HUDEP-2 (cell line): Measurements from ENCODE around the gene SAMM50.

Experiments
- DNase-seq, 76 experiments: peaks; one replicate each; lab custom pipeline; 2025; ENCODE audit not compliant: unreplicated experiment in 76 of 76; lab: John Stamatoyannopoulos, UW

Gene SAMM50

DNA sequence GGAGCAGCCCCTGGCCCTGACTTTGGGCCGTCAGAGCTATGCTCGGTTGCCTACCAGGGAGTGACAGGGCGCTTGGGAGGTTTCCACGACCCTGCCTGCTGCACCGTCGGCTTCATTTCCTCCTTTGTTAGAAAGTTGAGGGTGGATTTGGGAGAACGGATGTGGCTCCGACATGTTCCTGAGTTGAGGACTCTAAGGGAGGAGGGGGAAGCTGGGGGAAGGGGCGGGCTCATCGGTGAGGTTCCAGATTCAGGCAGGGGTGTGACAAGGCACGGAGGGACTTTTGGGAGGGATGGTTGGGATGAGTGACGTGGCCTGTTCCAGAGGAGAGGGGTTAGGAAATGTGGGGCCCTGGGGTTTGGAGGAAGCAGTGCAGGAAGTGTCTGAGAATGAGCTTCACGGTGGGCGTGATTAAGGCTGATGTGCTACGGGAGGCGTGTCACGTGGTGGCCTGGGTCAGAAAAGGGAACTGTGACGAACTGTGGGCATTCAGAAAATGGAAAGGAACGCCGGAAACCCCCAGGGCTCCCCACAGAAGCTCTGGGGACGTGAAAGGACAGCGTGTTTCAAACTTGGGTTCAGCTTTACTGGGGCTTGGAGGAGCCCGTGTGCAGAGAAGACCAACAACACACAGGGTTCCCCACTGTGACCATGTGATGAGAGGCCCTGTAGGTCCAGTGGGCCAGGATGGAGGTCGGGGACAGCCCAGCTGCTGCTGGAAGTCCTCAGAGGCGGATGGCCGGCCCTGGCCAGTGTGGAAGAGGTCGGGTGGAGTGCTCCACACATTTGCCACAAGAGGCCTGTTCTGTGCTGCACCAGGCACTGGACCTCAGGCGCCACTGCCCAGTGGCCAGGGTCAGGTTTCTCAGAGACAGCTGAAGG lies 71.6 kb downstream of the SAMM50 start:
- DNase-seq: peak in 58 of 76 experiments; percentile 10 to 83 (median 52)

DNA sequence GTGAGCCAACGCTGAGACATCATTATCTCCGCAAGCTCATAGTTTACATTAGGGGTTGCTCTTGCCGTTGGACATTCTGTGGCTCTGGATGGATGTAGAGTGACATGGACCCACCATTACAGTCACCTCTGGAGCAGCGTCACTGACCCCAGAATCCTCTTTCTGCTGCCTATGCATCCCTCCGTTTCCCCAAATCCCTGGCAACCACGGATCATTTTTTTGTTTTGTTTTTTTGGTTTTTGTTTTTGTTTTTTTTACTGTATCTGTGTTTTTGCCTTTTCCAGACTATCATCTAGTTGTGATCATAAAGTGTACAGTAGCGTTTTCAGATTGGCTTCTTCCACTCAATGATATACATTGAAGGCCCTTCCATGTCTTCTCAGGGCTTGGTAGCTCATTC lies 72.8 kb downstream of the SAMM50 start:
- no peak for DNase-seq

GRCh38 chr22:44029069-44029468 lies 73.8 kb downstream of the SAMM50 start:
- no peak for DNase-seq

DNA sequence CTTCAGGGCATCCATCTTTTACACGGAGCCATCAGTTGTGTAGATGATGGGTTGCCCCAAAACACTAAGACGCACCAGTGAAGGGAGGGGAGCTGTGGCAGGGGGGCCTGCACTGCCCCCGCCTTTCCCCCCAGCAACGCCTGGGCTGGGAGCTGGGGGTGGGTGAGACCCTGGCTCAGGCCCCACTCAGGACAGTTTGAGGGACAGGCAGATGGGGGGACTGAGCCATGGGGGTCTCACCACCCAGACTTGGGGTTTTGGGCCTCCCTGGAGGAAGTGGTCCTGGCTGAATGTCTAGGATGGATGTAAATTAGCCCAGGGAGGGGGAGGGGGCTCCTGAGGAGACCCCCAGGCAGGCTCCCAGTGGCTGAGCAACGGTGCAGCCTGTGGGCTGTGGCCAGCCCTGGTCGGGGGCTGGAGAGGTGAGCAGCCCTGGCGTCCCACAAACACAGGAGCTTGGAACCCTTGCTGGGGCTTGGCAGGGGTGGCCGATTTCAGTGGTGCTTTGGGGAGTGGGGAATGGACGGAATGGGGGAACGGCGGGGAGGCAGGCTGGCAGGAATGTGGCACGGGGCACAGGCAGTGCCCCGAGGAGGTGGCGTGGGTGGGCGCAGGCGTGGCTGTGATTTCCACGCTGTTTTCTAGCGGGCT lies 74.9 kb downstream of the SAMM50 start:
- DNase-seq: no peak

- DNase-seq: peak in 32 of 76 experiments; percentile 9 to 53 (median 28)
Observed at GRCh38 chr22:44030702-44031082, 75.5 kb downstream of the SAMM50 start.

GRCh38 chr22:44031158-44031952 lies 76.1 kb downstream of the SAMM50 start:
- DNase-seq: peak in 1 of 76 experiments; percentile 24

DNA sequence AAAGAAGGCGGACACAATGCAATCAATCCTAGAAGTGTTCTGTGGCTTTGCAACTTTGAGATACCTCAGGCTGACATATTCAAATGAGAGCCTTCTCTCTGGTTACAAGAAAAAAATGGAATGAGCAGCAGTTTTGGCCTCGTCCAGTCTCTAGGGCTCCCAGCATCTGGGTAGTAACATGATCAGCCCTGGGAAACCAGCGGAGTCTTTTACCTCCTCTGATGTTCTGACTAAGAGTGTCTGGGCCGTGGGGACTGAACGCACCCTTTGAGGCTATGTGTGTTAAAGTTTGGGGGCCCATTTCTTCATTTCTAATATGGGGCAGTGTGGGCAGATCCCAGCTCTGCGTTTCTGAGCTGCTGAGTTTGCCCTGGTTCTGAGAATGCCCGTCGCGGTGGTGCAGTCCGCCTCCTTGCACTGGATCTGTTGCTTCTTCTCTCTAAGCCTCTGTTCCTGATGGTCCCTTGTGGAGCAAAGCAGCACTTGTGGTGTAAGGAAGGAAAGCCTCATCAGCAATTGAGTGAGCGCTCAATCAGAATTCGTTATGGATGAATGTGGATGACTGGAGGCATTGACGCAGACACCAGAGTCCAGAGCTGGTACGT lies 77.0 kb downstream of the SAMM50 start:
- no peak for DNase-seq

DNA sequence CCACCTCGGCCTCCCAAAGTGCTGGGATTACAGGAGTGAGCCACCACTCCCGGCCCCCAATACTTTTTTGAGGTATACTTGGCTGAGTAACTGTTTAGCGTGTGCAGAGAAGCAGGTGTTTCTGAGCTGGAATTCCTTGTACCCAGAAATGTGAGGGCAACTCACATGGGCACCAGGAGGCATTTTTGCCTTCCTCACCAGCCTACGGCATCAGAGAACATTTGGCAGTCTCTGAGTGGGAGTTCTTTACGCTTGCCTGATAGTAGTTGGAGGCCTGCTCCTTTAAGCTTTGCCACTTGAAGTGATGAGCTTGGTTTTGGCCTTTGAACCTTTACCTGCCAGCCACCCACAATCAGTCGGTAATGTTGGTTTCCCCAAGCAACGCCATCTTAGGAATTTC lies 78.0 kb downstream of the SAMM50 start:
- no peak for DNase-seq

DNA sequence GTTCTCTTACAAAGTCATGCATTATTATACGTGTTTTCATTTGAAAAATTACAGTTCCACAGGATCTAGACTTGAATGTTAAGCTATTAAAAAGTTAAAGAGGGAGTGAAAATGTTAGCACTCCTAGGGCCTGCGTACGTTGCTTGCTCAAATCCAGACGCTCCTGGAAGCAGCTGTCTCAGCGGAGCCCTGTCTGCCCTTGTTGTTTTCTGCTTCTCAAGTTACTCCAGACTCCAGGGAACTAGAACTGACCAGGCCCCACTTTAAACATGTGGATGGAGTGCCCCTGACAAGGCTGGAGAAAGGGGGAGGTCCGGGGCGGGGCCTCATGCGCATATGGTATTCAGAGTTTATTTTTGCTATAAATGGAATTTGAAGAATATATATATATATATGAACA lies 78.5 kb downstream of the SAMM50 start:
- no peak for DNase-seq

GRCh38 chr22:44037519-44038375 lies 82.5 kb downstream of the SAMM50 start:
- no peak for DNase-seq

DNA sequence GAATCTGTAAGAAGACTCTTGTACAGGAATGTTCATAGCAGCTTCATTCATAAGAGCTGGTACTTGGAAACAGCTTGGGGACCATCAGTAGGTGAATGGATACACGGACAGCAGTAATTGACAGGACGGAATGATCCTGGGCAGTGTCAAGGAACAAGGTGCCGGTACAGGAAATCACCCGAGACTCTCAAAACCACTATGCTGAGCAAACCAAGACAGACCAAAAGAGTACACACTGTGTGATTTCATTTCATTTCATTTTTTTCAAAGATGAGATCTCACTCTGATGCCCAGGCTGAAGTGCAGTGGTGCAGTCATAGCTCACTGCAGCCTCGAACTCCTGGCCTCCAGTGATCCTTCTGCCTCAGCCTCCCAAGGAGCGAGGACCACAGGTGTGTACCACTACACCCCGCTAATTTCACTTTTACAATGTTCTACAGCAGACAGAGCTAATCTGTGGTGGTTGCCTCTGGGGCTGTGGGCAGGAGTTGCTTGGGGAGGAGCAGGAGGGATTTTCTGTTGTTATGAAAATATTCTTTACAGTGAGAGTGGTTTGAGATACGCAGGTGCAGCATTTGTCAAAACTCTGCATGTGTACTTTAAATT lies 84.4 kb downstream of the SAMM50 start:
- no peak for DNase-seq

DNA sequence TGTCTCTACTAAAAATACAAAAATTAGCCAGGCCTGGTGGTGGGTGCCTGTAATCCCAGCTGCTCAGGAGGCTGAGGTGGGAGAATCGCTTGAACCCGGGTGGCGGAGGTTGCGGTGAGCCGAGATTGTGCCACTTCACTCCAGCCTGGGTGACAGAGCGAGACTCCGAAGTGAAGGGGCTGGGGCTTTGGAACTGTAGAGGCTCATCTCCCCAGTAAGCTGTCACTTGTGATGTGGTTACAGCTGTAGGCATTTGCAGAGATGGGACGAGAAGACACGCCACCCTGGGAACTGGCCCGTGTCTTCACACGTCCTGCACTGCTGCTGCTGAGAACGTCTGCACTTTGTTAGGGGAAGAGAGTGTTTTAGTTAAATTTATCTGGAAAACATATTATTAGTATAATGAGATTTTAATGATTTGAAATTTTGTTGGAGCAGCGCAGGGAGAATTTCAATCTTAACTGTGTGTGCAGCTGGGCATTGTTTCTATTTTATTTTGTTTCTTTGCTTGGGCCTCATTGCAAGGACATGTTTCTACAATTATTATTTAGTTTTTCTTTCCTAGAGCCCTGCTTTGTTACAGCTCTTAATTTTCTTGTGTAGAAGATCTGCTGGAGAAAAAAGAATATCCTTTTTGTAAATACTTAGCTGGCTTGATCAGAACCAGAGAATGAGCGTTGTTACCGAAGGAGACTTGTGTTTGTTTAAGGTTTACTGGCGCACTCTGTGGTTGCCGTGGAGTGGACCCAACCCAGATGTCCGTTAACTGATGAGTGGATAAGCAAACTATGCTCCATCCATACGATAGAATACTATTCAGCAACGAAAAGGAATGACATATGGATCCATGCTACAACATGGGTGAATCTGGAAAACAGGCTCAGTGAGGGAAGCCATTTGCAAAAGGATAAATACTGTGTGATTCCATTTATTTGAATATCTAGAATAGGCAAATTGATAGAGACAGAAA lies 87.3 kb downstream of the SAMM50 start:
- DNase-seq: peak in 36 of 76 experiments; percentile 7 to 56 (median 29)

DNA sequence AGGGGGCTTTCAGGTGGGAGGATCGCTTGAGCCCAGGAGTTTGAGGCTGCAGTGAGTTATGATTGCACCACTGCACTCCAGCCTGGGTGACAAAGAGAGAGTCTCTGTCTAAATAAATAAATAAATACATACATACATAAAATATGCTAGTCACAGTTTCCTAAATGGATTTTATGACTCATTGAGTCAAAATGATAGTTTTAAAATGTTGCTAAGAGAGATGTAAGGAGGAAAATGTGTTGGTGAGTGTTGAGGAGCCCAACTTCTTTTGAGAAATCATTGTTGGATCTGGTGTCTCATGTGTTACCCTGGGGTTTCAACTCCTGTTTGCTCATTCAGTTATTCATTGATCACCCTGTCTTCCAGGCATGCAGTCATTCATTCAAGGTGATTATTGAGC lies 89.9 kb downstream of the SAMM50 start:
- peak in 2 of 76 experiments; percentile 3 to 32 for DNase-seq
